SKM-1 (cell line): Measurements from ENCODE around the gene CYP3A7.
"Not testable (repeated sequence)": the region's sequence is repeated elsewhere in the genome, so short reads cannot be mapped to it uniquely, and the experiment has no call there.

ENCODE experiments used
- DNase-seq: peaks from one replicate; lab custom pipeline; 2025; ENCODE audit not compliant: unreplicated experiment; lab: John Stamatoyannopoulos, UW

The CYP3A7 gene

DNA sequence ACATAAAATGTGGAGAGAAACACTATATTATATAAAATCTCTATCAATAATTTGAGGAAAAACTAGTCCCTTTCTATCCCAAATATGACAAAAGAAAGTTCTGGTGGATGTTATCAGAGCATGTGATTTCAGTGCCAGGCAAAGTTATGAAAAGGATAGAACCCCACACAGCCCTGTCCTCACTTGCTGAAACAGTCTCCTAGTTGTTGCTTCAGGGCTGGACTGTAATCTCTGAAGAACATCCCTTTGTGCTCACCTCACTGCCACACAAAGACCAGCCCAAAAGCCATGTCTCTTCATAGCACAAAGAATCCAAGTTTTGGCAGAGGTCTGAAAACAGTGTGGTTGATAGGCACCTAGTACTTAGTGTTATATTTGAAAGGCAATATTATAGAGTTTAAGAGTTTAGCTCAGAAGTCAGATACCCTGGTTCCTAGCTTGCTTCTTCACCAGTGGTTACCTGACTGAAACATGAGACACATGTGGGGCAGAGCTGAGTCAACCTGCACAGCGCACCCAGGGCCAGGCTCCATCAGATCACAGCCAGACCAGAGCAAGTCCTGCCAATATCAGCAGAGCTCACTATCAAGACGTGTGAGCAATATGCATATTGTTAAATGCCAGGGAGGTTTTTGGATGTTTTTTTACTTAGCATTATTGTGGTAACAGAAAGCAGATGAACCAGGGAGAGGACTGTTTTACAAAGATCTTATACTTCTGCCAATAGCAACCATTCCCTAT, 25.0 kb downstream of the CYP3A7 start:
- DNase-seq: no peak

- no peak for DNase-seq
These were observed 25.7 kb downstream of the CYP3A7 start for GRCh38 chr7:99709260-99709659.

DNA sequence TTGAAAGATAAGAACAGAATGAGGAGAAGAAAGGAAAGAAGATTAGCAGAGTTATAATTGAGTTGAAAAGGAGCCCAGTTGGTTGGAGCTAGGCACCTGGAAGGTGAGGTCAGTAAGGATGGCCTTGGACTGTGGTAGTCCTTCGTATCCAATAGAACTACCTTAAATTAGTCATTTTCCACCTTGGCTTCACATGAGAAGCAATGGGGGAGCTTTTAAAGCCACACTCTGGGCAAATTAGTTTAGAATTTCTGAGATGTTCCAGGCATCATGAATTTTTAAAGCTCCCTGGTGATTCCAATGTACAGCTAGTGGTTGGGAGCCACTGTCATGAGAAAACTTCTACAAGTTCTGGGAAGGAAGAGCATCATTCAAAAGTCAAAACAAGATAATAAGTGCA, 27.9 kb downstream of the CYP3A7 start:
- no peak for DNase-seq

DNA sequence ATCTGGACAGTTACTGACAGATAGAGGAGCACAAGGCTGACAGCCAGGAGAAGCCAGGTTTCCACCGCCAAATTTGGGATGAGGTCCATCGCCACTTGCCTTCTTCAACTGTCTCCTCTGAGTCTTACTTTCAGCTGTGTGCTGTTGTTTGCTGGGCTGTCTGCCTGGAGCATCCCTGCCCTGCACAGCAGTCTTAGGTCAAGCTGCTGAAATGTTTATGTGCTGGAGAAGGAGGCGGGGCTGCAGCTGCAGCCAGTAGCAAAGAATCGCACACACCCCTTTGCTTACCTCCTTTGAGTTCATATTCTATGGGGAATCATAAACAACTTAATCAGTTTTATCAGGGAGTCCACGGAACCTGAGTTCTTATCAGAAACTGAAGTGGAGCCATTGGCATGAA, 35.0 kb downstream of the CYP3A7 start:
- no peak for DNase-seq

GRCh38 chr7:99698867-99699730, 35.9 kb downstream of the CYP3A7 start:
- not testable (repeated sequence) for DNase-seq

DNA sequence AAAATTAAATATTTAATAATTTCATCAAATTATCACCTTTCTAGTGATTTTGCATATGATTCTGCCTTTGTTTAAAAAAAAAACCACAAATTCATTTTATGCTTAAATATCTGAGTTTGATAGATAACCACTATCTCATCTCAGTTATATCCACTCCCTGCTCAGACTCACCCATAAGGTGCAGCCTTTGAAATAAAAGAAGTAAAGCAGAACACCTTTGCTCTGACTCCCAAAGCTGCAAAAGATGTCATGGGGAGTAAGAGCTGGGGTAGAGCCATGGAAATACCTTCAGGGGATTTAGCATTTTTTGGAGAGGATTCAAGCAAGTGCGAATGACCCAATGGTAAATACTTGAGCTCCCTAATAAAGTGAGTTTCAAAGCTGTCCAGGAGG, 40.1 kb downstream of the CYP3A7 start:
- DNase-seq: no peak

GRCh38 chr7:99694201-99694911, 40.6 kb downstream of the CYP3A7 start:
- DNase-seq: no peak

GRCh38 chr7:99693427-99694200, 41.4 kb downstream of the CYP3A7 start:
- no peak for DNase-seq

- no peak for DNase-seq
These were observed 41.9 kb downstream of the CYP3A7 start for GRCh38 chr7:99693100-99693426.

DNA sequence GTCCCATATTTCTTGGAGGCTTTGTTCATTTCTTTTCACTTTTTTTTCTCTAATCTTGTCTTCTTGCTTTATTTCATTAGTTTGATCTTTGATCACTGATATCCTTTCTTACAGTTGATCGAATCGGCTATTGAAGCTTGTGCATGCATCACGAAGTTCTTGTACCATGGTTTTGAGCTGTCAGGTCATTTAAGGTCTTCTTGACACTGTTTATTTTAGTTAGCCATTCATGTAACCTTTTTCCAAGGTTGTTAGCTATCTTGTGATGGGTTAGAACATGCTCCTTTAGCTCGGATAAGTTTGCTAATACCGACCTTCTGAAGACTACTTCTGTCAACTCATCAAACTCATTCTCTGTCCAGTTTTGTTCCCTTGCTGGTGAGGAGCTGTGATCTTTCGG, 42.4 kb downstream of the CYP3A7 start:
- DNase-seq: not testable (repeated sequence)

GRCh38 chr7:99691658-99692057, 43.3 kb downstream of the CYP3A7 start:
- DNase-seq: not testable (repeated sequence)

- DNase-seq: not testable (repeated sequence)
These were observed 44.1 kb downstream of the CYP3A7 start for GRCh38 chr7:99690918-99691317.

- not testable (repeated sequence) for DNase-seq
These were observed 49.0 kb downstream of the CYP3A7 start for GRCh38 chr7:99685871-99686608.

DNA sequence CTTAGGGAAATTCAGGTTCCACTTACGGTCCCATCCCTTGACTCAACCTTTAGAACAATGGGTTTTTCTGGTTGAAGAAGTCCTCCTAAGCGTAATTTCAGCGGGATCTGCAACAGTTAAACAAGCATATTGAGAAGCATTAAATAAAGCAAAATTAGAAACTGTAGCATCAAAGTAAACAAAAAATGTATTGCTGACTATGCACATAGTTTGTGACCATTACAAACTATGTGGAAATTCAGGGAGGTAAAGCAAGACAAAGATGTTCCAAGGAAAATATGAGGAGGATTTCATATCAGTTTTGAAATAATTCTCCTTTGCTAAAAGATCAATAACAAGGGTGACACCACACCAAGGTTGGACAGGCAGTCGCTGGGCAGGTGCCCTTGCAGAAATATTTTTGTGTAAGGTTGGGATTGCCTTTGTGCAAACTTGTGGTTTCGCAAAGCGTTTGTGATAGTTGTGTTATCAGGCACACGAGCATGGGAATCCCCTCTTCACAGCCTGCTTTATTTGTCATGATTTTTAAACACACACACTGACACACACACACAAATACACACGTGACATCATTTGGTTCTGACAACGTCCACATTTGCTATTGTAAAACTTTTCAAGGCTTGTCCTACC, 49.8 kb downstream of the CYP3A7 start:
- no peak for DNase-seq

DNA sequence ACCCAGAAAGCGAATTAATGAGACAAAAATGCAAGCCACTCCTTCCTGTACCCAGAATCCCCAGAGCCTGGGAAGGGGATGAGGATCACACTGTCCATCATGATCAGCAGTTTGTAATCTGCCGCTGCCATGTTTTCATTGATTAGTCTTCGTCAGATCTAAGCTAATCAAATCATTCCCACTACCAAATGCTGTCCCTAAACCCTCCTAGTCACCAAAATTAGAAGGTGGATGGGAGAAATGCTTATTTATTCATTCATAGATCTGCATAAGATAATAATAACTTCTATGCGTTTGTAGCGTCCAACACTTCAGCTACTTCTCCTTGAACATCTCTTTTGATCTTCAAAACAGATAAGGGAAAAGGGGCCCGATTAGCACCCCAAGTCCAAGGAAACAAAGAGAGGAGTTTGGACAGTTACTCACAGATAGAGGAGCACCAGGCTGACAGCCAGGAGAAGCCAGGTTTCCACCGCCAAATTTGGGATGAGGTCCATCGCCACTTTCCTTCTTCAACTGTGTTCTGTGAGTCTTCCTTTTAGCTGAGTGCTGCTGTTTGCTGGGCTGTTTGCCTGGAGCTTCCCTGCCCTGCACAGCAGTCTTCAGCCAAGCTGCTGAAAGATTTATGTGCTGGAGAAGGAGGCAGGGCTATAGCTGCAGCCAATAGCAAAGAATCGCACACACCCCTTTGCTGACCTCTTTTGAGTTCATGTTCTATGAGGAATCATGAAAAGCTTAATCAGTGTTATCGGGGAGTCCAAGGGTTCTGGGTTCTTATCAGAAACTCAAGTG, 55.4 kb downstream of the CYP3A7 start, which contains the start of gene CYP3A5:
Gene CYP3A5, minus strand, starts transcription at position 597 of the 792 bp plus-strand sequence. Its CDS starts 100 bp downstream, at position 497.
- DNase-seq: no peak

GRCh38 chr7:99679032-99679399, 56.0 kb downstream of the CYP3A7 start:
- no peak for DNase-seq

- no peak for DNase-seq
These were observed 57.3 kb downstream of the CYP3A7 start for GRCh38 chr7:99677648-99678045.

DNA sequence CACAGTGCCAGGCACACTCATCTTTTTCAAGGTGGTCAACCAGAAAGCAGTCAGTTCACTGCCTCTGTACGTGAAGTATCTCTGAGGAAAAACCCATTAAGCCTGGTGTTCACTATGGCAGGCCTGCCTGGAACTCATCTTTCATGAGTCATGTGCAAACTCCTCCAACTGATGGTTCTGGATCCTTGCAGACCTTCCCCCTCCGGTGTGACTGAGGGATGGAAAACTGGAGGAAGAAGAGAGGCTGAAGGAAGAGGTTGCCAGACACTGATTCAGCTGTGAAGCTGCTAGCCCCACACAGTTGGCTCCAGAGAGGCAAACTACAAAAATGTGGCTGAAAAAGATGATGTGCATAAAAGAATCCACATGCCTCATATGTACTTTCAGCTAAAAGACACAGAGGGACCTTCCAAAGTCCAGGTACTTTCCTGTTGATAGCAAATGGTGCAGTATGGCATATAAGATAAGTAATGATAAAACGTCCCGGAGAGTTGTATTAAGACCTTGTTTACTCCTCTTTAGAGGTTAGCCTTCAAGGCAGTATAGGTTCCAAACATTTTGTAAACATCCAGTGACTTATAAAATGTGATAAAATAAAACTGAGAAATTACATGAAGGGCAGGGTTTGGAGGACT, 57.9 kb downstream of the CYP3A7 start:
- DNase-seq: no peak
